Stimulated activated CD8-positive, alpha-beta memory T cell treated with anti-CD3 and anti-CD28 coated beads, Interleukin-7, amount 100 ng/mL, for 24 hours (primary cell): ENCODE data around the gene PARD6B.
"Not testable (repeated sequence)": the region's sequence is repeated elsewhere in the genome, so short reads cannot be mapped to it uniquely, and the experiment has no call there.

Source experiments
- DNase-seq: peaks from one replicate; pipeline ENCODE4 v3.0.0-alpha.2; 2020; ENCODE audit warnings: low read depth

The PARD6B gene

DNA sequence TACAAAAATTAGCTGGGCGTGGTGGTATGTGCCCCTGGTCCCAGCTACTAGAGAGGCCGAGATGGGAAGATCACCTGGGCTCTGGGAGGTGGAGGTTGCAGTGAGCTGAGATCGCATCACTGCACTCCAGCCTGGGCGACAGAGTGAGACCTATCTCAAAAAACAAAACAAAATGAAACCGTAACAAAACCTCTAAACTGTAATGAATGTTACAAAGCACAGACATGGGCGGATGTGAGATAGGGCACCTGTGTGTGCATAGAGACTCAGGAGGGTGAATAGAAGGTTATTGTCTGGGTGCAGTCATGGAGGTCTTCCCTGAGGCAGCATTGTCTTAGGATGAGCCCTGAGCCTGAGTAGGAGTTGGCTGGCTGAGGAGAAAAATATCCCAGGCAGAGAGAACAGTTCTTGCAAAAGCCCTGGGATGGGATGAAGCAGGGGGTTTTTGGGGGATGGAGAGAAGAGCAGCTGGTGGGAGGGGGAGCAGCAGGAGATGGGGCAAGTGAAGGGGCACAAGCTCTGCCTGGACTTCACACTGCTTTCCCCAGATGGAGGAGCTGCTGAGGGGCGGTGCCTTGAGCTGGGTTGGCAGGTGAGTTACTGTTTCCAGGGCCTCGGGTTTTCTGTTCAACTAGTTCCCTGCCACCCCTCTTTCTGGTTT, 68.6 kb downstream of the PARD6B start:
- no peak for DNase-seq

GRCh38 chr20:50800986-50801746, 69.8 kb downstream of the PARD6B start:
- DNase-seq, result not testable (repeated sequence)

DNA sequence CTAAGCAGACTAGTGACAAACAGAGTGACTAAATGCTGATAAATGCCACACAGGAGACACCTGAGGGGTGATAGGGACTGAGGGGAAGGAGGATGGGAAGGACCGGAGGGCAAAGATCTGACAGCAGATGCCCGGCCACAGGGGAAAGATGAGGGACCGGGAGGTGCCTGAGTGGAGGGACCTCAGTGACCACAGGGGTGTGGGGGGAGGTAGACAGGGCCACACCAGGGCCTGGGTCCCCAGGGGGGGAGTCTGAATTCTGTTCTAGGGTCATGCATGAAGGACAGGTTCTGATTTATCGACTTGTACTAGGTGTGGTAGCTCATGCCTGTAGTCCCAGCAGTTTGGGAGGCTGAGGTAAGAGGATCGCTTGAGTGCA, 70.4 kb downstream of the PARD6B start:
- no peak for DNase-seq

- no peak for DNase-seq
Measured at GRCh38 chr20:50802289-50802688, 70.9 kb downstream of the PARD6B start.

GRCh38 chr20:50804437-50805348, 73.3 kb downstream of the PARD6B start:
- no peak for DNase-seq

- no peak for DNase-seq
Measured at GRCh38 chr20:50805349-50805684, 73.9 kb downstream of the PARD6B start.

DNA sequence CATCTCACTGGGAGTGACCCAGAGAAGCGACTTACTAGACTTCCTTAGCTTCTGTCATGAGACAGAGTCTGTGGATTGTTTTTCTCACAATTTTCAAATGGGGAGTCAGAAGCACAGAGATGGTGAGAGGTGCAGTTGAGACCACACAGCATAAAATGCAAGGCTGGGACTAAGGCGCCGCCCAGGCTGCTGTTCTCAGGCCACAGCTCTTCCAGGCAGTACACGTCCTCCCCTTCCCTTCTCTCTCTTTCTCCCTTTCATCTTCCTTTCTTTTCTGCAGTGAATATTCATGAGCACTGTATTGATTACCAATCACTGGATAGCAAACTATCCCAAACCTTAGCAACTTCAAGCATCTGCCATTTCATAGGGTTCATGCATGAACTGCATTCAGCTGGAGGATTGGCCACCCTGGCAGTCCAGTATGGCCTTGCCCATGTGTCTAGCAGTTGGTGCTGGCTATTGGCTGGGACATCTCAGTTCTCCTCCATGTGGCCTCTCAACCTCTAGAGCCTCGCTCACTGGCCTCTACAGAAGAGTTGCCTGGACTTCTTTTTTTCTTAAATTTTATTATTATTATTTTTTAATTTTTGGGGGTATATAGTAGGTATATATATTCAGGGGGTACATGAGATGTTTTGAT, 74.9 kb downstream of the PARD6B start:
- DNase-seq, result no peak
